NOMO-1 treated with dmso at 0.1 percent for 144 hours (cell line): ENCODE data around the gene SMYD2.
A peak's percentile ranks its signal among the peaks of the same experiment; 100 is the strongest.

ENCODE experiments used
- DNase-seq: peaks from one replicate; lab custom pipeline; 2025; ENCODE audit not compliant: unreplicated experiment; lab: John Stamatoyannopoulos, UW

Gene SMYD2

GRCh38 chr1:214281021-214281719 is at the start of gene SMYD2:
SMYD2 (plus strand) TSS chr1:214281159; CDS start chr1:214281255, 96 bp downstream.
- DNase-seq = peak; percentile 35

DNA sequence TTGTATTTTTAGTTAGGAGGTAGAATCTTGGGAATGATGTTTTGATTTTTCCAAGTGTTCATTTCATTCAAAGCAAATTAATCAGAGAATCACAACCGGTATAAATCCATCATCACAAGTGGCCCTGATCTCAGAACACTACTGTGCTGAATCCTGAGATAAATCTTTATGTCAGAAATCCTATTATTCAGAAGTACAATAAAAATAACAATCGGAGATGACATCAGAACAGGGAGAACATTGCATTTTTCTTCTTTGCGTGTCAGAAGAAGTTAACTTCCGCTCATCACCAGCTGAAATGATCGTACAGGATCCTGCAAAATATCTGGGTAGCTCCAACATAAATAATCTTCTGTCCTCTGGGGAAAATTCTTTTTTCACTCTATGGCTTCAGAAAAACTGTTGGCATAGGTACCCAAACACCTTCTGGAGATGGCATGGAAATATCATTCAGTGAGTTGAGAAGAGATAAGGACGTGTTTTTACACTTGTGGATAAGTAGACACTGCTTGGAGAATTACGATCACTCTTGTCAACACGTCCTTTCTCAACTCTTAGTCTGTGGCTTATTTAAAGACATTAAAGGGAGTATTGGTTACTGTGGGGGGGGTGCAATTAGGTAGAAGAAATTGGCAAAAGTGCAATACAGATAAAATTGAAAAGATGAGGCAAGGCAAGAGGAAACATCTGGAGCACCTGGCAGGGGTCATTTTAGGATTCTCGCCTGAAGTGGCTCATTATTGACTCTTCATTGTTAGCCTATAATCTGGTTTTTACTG is 46.9 kb upstream of the SMYD2 start:
- DNase-seq = no peak

GRCh38 chr1:214234635-214235025 is 46.3 kb upstream of the SMYD2 start:
- no peak for DNase-seq

DNA sequence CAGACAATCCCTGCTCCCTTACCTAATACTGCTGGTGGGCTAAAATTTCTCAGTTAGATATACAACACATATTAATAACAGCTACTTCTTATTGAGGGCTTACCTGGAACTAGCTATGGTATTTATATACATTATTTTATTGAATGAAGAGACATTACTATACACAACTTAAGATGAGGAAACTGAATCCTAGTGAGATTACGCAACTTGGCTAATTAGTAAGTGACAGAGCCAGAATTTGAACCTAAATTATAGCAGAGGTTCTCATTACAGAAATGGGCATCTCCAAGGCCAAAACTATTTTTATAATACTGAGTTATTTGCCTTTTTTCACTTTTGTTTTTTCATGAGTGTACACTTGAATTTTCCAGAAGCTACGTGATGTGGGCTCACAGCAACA is 44.5 kb upstream of the SMYD2 start:
- DNase-seq = peak; percentile 31

DNA sequence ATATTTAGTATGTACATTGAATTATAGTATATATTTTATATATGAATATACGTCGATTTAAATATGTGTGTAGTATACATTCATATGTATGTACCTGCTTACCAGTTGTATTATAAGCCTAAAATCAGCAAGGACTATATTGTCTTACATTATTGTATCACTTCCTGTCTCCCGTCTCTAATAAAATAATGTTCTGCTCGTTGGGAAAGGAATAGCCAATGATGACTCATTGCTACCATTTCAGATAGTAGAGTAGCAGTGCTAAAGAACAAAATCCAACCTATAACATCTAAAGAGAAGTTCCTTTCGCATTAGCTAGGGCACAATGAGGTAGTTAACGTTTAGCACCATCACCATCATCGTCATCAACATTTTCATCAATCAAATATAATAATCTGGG is 39.9 kb upstream of the SMYD2 start:
- DNase-seq = no peak

- DNase-seq = no peak
Measured at GRCh38 chr1:214244252-214244651, 36.7 kb upstream of the SMYD2 start.

DNA sequence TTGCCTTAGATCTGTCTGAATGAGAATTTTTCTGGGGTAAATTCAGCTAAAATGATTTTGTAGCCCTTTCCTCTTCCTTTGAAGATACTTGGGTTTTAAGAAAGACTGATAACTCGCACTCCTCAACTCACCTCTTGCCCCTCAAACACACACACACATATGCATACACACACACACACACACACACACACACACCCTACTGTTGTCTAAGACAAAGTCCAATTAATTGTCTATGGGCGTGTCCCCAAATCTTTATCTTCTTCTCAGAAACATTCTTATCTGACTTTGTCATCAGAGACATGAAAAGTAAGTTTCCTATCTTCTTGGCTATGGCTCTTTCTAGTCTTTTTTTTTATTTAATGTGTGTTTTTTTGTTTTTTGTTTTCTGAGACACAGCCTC is 36.1 kb upstream of the SMYD2 start:
- DNase-seq = no peak

GRCh38 chr1:214247501-214248041 is 33.4 kb upstream of the SMYD2 start:
- DNase-seq = no peak

DNA sequence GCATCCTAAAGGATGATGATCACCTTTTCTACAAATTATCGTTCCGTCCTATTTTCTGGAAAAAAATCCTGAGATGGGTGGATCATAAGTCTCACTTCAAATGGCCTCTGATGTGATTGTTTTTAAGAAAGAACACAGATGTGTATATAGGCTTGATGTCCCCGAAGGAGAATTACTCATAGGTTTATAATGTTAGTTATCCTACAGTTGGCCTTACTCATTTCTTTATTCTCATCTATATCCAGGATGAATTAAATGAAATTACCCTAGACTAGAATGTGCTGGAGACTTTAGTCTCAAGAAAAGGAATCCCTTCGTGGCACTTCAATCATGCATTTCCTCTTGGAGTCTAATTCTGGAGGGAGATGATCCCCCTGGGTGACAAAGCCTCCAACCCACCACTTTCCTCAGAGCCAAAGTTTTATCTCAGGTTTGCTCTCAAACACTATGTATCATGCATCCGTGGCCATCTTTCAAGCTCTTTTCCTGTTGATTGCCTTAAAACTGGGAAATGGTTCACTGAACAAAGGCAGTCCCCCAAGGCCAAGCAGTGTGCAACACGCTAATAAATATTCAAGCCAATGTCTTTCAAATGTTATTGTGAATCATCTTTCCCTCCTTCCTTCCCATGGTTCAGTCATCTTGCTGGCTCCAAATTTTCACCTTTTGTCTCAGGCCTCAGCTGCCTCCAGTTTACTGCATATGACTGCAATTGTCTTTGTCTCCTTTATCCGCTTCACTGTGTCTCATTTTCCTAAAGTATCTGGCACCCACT is 32.5 kb upstream of the SMYD2 start:
- DNase-seq = no peak

DNA sequence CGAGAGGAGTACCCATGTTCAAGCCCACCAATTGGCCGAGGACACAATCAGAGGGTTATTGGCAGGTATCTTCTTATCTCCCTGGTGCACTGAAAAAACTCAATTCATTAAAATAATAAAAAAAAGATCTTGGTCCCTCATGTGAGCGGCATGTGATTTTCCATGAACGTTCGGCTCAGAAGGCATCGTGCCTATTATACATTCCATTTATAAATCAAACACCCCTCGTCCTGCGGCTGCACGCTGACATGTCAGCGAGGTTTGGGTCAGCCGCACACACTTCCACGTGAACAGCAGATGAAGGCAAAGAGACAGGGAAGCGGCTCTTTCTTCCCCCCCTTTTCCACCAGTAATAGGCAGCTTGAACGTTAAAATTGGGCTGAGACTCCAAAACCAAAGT is 31.3 kb upstream of the SMYD2 start:
- DNase-seq = no peak

GRCh38 chr1:214251354-214251753 is 29.6 kb upstream of the SMYD2 start:
- DNase-seq = no peak

DNA sequence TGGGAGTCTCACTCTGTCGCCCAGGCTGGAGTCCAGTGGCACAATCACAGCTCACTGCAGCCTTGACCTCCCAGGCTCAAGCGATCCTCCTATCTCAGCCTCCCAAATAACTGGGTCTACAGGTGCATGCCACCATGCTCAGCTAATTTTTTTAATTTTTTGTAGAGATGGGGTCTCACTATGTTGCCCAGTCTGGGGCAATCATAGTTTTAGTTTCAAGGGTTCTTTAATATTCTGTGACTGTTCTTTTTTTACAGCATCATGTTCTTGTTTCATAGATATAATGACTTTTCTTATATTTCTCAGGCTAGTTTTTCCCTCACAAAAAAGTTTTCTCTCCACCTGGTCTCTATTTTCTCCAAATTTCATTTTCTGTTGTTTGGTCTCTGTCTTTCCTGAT is 25.4 kb upstream of the SMYD2 start:
- DNase-seq = no peak

GRCh38 chr1:214259353-214259977 is 21.5 kb upstream of the SMYD2 start:
- peak; percentile 7 for DNase-seq

- DNase-seq = no peak
Measured at GRCh38 chr1:214260561-214261205, 20.3 kb upstream of the SMYD2 start.

GRCh38 chr1:214261206-214262123 is 19.5 kb upstream of the SMYD2 start:
- peak; percentile 54 for DNase-seq

DNA sequence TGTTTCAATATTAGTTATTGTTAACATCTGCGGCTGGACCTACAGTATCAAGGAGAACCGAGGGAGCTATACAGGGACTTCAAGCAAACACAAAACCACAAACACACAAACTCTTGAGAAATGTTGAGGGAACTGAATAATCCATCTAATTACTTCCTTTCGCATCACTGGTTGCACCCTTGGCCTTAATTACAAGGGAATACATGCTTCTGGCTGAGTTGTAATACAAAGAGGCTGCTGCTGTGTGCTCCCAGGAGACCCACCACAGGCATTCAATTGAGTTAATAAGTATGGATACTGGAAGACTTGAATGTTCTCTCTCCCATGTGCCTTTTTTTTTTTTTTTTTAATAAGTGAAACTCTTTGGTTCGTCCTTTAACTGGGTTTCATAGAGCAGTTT is 16.8 kb upstream of the SMYD2 start:
- peak; percentile 71 for DNase-seq

- no peak for DNase-seq
Measured at GRCh38 chr1:214264976-214265375, 16.0 kb upstream of the SMYD2 start.

GRCh38 chr1:214270097-214270650 is 10.8 kb upstream of the SMYD2 start:
- DNase-seq = no peak

DNA sequence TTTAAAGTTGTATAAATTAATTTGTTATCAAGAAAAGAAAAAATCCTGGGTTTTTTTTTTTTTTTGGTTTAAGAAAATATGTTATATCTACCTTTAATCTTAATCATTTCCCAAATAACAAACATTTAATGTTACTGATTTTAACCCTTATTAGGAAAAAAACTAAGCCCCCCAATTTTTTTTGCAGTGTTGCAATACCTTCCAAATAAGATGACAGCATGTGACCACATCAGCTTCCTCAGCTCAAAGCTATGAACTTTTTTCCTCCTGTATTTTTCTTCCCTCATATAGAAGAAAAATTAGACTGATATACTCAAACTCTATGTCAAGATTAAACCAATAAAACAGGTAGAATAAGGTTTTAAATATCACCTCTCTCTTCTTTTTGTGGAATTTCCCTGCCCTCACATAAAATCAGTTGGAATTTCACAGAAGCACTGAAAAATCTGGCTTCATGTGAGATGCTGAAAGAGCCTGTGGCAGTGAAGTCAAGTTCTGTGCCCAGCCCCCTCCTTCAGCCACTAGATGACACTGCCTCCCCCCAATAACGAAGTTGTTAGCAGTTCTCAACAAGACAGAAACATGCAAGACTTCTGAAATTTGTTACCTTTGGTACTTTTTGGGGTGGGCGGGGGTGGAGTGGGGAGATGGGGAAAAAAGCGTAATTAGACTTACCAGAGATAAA is 9.6 kb upstream of the SMYD2 start:
- no peak for DNase-seq
